GM15510 (cell line): ENCODE results near the gene MARK2.

ENCODE experiments used
- POLR2A ChIP-seq: IDR thresholded peaks from 3 replicates; pipeline ENCODE4 v1.6.1; 2011; ENCODE audit warnings: borderline replicate concordance; ENCODE audit not compliant: insufficient read length; ENCODE audit errors: extremely low read depth

Gene MARK2

GRCh38 chr11:63858628-63859550 lies 20.0 kb downstream of the MARK2 start:
- TF ChIP-seq POLR2A: no peak

DNA sequence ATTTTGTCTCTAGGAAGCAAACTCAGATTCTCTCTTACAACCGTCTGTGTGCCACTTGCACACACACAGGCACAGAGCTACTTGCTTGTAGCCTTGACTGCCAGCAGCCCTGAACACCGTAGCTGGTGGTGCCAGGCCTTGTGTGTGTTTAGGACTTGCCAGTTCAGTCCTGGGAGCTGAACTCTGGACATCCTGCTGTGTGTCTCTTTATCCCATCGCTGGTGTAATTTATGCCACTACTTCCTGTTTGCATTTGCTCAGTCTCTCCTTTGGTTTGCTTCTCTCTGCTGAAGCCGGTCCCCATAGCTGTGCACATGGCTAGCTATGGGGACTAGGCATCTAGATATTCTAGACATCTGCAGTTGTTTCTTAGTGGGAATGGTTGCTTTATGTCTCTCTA lies 24.0 kb downstream of the MARK2 start:
- no peak for TF ChIP-seq POLR2A

GRCh38 chr11:63866211-63866610 lies 27.3 kb downstream of the MARK2 start:
- TF ChIP-seq POLR2A: no peak

DNA sequence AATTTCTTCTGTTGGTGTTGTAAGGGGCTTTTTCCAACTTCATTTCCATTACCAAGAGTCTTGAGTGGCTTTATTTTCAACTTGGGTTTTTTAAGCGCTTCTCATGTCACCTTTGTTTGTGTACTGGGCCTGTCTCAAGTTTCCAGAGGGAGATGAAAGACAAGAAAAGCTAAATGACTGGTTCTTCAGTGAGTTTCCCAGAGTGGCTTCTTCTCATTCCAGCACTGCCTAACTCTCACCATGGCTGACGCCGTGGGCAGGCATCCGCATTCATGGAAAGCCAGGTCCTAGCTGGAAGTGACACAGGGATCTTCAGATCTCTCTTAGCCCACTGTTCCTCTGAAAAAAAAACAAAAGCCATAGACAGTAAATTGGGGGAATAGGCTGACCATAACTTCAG lies 28.6 kb downstream of the MARK2 start:
- no peak for TF ChIP-seq POLR2A

DNA sequence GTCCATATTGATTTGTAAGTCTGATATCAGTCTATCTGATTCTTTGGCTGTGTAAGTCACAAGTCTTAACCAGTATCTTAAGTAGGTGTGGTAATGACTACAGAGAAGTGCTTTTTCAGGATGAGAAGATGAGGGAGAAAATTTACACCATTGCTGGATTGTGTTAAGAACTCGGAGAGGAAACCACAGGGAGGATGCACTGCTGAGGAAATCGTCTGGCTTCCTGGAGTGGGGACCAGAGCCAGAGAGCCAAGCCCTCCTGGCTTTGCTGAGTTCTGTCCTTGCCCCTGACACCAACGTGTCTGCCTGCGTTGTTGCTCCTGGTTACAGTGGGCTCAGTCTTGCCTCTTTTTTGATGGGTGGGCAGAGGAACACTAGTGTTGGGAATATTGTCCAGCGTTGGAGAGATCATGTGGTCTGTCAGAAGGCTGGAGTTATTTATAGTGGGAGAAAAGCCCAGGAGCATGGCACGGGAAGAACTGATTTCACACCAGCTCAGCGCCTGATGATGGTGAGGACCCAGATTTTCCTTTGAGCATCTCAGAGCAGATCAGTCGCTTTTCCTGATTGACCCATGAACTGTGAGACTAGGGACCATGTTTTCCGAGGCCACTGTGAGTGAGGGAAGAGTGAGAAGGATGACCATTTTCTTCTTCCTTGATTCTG lies 29.6 kb downstream of the MARK2 start:
- TF ChIP-seq POLR2A: no peak

DNA sequence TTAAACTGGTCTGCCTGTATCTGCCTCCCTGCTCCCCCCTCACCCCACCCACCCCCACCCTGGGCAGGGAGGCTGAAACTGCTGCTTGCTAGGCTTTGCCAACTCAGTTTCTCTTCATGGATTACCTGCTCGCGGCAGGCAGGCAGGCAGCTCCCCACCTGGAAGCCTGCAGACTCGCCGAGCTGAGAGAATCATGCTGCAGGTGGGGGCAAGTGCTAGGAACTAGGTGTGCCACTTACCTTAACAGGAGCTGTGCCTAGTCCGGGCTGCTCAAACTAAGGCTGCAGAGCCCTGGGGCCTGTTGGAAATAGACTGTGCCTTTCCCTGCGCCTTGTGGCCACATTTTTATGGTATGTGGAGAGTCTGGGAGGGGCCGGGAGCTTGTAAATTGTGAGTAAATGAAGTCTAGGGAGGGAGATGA lies 30.3 kb downstream of the MARK2 start:
- TF ChIP-seq POLR2A: no peak

- no peak for TF ChIP-seq POLR2A
Observed at GRCh38 chr11:63869683-63870082, 30.8 kb downstream of the MARK2 start.

DNA sequence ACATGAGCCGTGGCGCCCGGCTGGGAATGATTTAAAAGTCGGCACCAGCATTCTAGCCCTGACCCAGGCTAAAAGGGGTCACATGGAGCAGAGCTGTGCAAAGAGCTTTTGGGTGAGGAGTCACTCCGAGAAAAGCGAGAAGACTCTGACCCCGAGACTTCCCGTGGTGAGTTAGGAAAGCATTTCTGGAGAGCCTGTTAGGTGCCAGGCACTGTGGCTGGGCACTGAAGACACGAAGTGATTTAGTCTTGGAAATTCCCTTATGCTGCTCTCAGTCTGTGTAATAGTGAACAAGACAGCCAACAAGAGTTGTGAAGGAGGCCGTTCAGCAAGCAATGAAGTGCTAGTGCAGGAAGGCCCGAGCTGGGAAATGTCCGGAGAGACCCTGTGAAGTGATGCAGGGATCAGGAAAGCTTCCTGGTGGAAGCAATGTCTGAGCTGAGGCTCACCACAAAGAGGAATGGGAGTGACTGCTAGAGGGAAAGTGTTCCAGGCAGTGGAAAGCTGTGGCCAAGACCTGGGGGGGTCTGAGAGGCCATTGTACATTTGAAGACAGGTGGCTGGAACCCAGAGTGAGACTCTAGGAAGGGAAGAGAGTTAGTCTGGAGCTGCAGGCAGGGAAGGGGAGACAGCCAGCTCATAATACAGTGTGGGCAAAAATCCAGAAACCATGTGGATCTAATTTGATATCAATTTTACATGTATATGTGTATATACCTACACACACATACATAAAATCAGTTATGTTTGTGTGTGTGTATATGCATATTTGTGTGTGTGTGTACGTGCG lies 31.6 kb downstream of the MARK2 start:
- TF ChIP-seq POLR2A: no peak

- TF ChIP-seq POLR2A: no peak
Observed at GRCh38 chr11:63871962-63872799, 33.3 kb downstream of the MARK2 start.

GRCh38 chr11:63872800-63873197 lies 33.9 kb downstream of the MARK2 start:
- no peak for TF ChIP-seq POLR2A

GRCh38 chr11:63873311-63873710 lies 34.4 kb downstream of the MARK2 start:
- no peak for TF ChIP-seq POLR2A

GRCh38 chr11:63874511-63874910 lies 35.6 kb downstream of the MARK2 start:
- TF ChIP-seq POLR2A: no peak

DNA sequence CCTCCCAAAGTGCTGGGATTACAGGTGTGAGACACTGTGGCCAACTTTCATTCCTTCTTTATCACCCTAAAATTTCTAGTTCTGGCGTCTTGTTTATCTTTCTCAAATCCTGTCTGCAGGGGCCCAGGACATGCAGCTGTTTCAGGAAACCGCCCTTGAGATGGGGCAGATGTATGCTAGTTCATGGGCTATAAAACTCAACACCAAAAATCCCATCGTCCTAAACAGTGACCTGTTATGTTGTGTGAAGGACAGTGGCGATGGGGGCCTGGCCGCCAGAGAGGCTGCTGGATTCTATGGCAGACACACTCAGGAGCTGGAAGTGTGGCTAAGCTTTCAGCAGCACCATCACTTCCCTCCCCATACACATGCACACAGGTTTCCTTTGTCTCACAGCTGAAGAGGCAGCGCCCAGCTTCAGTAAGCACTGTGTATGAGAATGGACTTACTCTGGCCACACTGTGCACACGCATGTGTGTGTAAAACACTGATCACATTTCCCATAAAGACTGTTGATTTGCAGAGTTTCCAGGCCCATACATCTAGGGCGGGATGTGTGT lies 36.7 kb downstream of the MARK2 start:
- TF ChIP-seq POLR2A: no peak

DNA sequence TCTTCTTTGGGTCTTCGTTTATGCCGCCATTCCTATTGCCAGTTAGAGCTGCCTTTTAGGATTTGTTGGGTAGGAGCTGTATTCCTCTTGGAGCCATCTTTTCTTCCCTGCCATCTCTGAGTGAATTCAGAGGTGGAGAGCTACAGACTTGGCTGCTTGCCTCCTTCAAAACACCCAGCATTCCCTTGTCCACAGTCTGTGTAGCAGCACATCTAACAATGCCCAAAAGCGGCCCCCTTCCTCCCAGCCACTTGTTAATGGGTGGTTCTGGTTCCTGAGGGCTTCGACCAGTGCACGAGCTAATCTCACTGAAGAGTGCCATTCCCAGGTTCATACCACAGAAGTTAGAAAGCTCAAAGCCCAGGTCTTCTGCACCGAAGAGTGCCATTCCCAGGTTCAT lies 37.7 kb downstream of the MARK2 start:
- no peak for TF ChIP-seq POLR2A
